ENCODE measurements around the gene MTA3. TPM values are rescaled to one million over a fixed set of nuclear protein-coding genes. Genes with fewer than 3 reads are reported as not detected.

Gene MTA3
- total and polyA plus RNA-seq, 2 donors (not counting 1 experiment from before 2014, with no cell fraction given) = 13.4 to 33.2 TPM

DNA sequence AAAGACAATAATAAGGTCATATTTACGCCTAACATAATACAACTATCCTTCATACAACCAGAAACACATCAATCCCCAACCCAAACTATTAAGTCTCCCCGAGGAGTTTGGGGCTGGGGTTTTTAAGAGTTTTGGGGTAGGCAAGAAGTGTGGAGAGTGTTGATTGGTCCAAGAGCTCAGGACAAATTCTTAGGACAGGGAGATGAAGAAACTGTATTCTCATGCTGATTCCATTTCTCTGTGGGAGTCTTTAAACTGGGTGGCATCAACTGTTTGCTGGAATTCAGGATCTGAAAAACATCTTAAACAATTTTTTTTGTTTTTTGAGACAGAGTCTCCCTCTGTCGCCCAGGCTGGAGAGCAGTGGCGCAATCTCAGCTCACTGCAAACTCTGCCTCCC lies 25.6 kb upstream of the MTA3 start:
- CTCF ChIA-PET = no interaction called here
- WGBS (ENCODE audit: insufficient coverage) = 87% methylated on average over 2 of the region's 4 CpGs

DNA sequence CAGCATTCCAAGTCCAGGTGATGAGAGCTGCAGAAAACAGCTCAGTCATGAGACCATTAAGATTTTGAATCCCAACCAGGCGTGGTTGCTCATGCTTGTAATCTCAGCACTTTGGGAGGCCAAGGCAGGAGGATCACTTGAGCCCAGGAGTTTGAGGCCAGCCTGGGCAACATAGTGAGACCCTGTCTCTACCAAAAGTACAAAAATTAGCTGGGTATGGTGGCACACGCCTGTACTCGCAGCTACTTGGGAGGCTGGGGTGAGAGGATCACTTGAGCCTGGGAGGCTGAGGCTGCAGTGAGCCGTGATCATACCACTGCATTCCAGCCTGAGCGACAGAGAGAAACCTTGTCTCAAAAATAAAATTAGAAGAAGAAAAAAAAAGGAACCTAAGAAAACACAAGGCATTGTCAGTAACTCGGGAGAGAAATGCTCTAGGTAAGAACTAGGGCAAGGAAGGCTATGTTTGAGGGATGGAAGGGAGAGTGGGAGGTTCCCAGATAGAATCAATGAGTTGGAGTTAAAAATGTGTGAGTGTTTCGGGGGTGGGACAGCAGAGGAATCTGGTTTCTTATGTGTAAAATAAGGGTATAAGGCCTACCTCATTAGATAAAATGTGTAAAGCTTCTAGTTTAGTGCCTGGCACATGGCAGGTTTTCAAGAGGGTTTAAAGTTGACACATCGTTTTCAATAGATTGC lies 23.3 kb upstream of the MTA3 start:
- TF ChIP-seq, protein P1, sequence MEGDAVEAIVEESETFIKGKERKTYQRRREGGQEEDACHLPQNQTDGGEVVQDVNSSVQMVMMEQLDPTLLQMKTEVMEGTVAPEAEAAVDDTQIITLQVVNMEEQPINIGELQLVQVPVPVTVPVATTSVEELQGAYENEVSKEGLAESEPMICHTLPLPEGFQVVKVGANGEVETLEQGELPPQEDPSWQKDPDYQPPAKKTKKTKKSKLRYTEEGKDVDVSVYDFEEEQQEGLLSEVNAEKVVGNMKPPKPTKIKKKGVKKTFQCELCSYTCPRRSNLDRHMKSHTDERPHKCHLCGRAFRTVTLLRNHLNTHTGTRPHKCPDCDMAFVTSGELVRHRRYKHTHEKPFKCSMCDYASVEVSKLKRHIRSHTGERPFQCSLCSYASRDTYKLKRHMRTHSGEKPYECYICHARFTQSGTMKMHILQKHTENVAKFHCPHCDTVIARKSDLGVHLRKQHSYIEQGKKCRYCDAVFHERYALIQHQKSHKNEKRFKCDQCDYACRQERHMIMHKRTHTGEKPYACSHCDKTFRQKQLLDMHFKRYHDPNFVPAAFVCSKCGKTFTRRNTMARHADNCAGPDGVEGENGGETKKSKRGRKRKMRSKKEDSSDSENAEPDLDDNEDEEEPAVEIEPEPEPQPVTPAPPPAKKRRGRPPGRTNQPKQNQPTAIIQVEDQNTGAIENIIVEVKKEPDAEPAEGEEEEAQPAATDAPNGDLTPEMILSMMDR (IDR thresholded peaks at IDR 0.05) = no peak
- intact Hi-C loops (cut with micrococcal nuclease) = no loop called here
- no peaks in the 10 kb centered on the region for H4K20me1 ChIP-seq (ENCODE audit: control insufficient read depth, insufficient read depth, low read length, poor library complexity, severe bottlenecking)
- H3K79me2 ChIP-seq (ENCODE audit: control insufficient read depth, insufficient read depth, low read length) = no peaks in the 10 kb centered on the region
- no peak overlapping the region for H3K4me2 ChIP-seq (replicated peaks; ENCODE audit: low read depth, low read length, poor library complexity, severe bottlenecking)
- Mint-ChIP-seq H3K4me3 (no peak overlapping the region), H3K27ac (no peak overlapping the region), H3K4me1 (peaks cover 12% of the 10 kb centered on the region), H3K9me3 (ENCODE audit: insufficient read depth) (no peaks in the 10 kb centered on the region), H3K27me3 (no peaks in the 10 kb centered on the region)
- CTCF ChIA-PET = no interaction called here
- H3K9me3 ChIP-seq (ENCODE audit: control extremely low read depth in 1 of 3, control insufficient read depth in 2 of 3, insufficient read depth in 1 of 3, low read length in 2 of 3) = no peaks in the 10 kb centered on the region
- H3K36me3 ChIP-seq (replicated peaks in 1 of 2; ENCODE audit: control extremely low read depth in 1 of 2, control insufficient read depth in 1 of 2, extremely low read depth in 1 of 2, insufficient read depth in 2 of 2, low read length in 1 of 2) = no peaks in the 10 kb centered on the region
- H3K4me1 ChIP-seq (ENCODE audit: control insufficient read depth in 2 of 2, insufficient read depth in 2 of 2, low read length in 2 of 2) = peaks cover 8 to 9% of the 10 kb centered on the region in 2 donors
- 91% methylated on average over 4 of the region's 8 CpGs for WGBS (ENCODE audit: insufficient coverage)
- no peak overlapping the region for H2AFZ ChIP-seq (ENCODE audit: insufficient read depth, low read depth, low read length, poor library complexity, severe bottlenecking)
- H3K9ac ChIP-seq (ENCODE audit: low read length) = no peak overlapping the region
- POLR2A ChIA-PET = no interaction called here
- ATAC-seq (ENCODE audit: low read depth) = no peak
- H3K27me3 ChIP-seq (replicated peaks in 1 of 4; ENCODE audit: control extremely low read depth in 1 of 4, control insufficient read depth in 3 of 4, insufficient read depth in 4 of 4, low read length in 3 of 4) = no peaks in the 10 kb centered on the region
- no peak overlapping the region for H3K27ac ChIP-seq (ENCODE audit: low read length in 2 of 2)
- DNase-seq = no peak
- no peak overlapping the region for H3K4me3 ChIP-seq (ENCODE audit: control extremely low read depth in 1 of 5, extremely low read depth in 1 of 5, insufficient read depth in 1 of 5, low read depth in 2 of 5, low read length in 4 of 5)

More for the DNA sequence above, 25.6 kb upstream of the MTA3 start:
- POLR2A ChIA-PET = no interaction called here
- H3K4me2 ChIP-seq (replicated peaks; ENCODE audit: low read depth, low read length, poor library complexity, severe bottlenecking) = no peak overlapping the region
- H3K36me3 ChIP-seq (replicated peaks in 1 of 2; ENCODE audit: control extremely low read depth in 1 of 2, control insufficient read depth in 1 of 2, extremely low read depth in 1 of 2, insufficient read depth in 2 of 2, low read length in 1 of 2) = no peaks in the 10 kb centered on the region
- no peak for TF ChIP-seq EZH2 (IDR thresholded peaks at IDR 0.05; ENCODE audit: borderline replicate concordance, insufficient read depth, low read depth, low read length, poor library complexity, severe bottlenecking)
- TF ChIP-seq, protein P1 (IDR thresholded peaks at IDR 0.05) = no peak
- H3K4me3 Mint-ChIP-seq = no peak overlapping the region
- no peak overlapping the region for H3K9ac ChIP-seq (ENCODE audit: low read length)
- no peaks in the 10 kb centered on the region for H3K27me3 ChIP-seq (replicated peaks in 1 of 4; ENCODE audit: control extremely low read depth in 1 of 4, control insufficient read depth in 3 of 4, insufficient read depth in 4 of 4, low read length in 3 of 4)
- no peaks in the 10 kb centered on the region for H3K79me2 ChIP-seq (ENCODE audit: control insufficient read depth, insufficient read depth, low read length)
- H3K4me3 ChIP-seq (ENCODE audit: control extremely low read depth in 1 of 5, extremely low read depth in 1 of 5, insufficient read depth in 1 of 5, low read depth in 2 of 5, low read length in 4 of 5) = no peak overlapping the region
- ATAC-seq (ENCODE audit: low read depth) (no peak), DNase-seq (no peak)
- no peak overlapping the region for H3K27ac Mint-ChIP-seq
- intact Hi-C loops (cut with micrococcal nuclease) = no loop called here
- H3K4me1 ChIP-seq (ENCODE audit: control insufficient read depth in 2 of 2, insufficient read depth in 2 of 2, low read length in 2 of 2) = peaks cover 8 to 9% of the 10 kb centered on the region in 2 donors
- peaks cover 0 to 8% (median 0%) of the 10 kb centered on the region in 3 donors for H3K9me3 ChIP-seq (ENCODE audit: control extremely low read depth in 1 of 3, control insufficient read depth in 2 of 3, insufficient read depth in 1 of 3, low read length in 2 of 3)
- H3K27me3 Mint-ChIP-seq = no peaks in the 10 kb centered on the region
- H3K27ac ChIP-seq (ENCODE audit: low read length in 2 of 2) = no peak overlapping the region
- no peaks in the 10 kb centered on the region for H4K20me1 ChIP-seq (ENCODE audit: control insufficient read depth, insufficient read depth, low read length, poor library complexity, severe bottlenecking)
- no peak overlapping the region for H2AFZ ChIP-seq (ENCODE audit: insufficient read depth, low read depth, low read length, poor library complexity, severe bottlenecking)
- peaks cover 12% of the 10 kb centered on the region for H3K4me1 Mint-ChIP-seq
- peaks cover 3% of the 10 kb centered on the region for H3K9me3 Mint-ChIP-seq (ENCODE audit: insufficient read depth)

Measured in B cell (primary cell).